ENCODE results near the gene ACER2.

GRCh38 chr9:19397845-19398244 lies 11.0 kb upstream of the ACER2 start:
- TF ChIP-seq POLR2AphosphoS5 (IDR thresholded peaks at IDR 0.05) (no peak), CTCF (IDR thresholded peaks at IDR 0.05) (no peak), EP300 (IDR thresholded peaks at IDR 0.05) (no peak)

All from esophagus muscularis mucosa (tissue), 4 donors.